HG03159 (cell line): Measurements from ENCODE around the gene IGF2R.
A peak's percentile ranks its signal among the peaks of the same experiment; 100 is the strongest.

Experiments used
- ATAC-seq: cut with Tn5 transposase; IDR thresholded peaks from one replicate; pipeline ENCODE4 v1.9.1; 2021; ENCODE audit warnings: mild to moderate bottlenecking, moderate library complexity; ENCODE audit not compliant: unreplicated experiment

Gene IGF2R

GRCh38 chr6:159973406-159973805 is 4.5 kb downstream of the IGF2R start:
- ATAC-seq, result no peak

- peak; percentile 43 for ATAC-seq
Observed at GRCh38 chr6:159973951-159974350, 5.1 kb downstream of the IGF2R start.

- ATAC-seq, result no peak
Observed at GRCh38 chr6:159974932-159975331, 6.0 kb downstream of the IGF2R start.

GRCh38 chr6:159976686-159977254 is 7.9 kb downstream of the IGF2R start:
- no peak for ATAC-seq

- no peak for ATAC-seq
Observed at GRCh38 chr6:159977255-159977903, 8.5 kb downstream of the IGF2R start.

GRCh38 chr6:159977904-159978268 is 9.0 kb downstream of the IGF2R start:
- ATAC-seq, result no peak

GRCh38 chr6:159978291-159979135 is 9.6 kb downstream of the IGF2R start:
- ATAC-seq, result peak; percentile 3

- peak; percentile 58 for ATAC-seq
Observed at GRCh38 chr6:159979136-159979874, 10.4 kb downstream of the IGF2R start.

- ATAC-seq, result no peak
Observed at GRCh38 chr6:159980474-159980873, 11.6 kb downstream of the IGF2R start.

- ATAC-seq, result no peak
Observed at GRCh38 chr6:159981071-159981402, 12.2 kb downstream of the IGF2R start.

- ATAC-seq, result peak; percentile 68
Observed at GRCh38 chr6:159981403-159982245, 12.7 kb downstream of the IGF2R start.

GRCh38 chr6:159982731-159983506 is 14.0 kb downstream of the IGF2R start:
- ATAC-seq, result peak; percentile 24

GRCh38 chr6:159983641-159984080 is 14.8 kb downstream of the IGF2R start:
- ATAC-seq, result no peak

GRCh38 chr6:159984268-159984786 is 15.4 kb downstream of the IGF2R start:
- ATAC-seq, result no peak

GRCh38 chr6:159985296-159985945 is 16.5 kb downstream of the IGF2R start:
- no peak for ATAC-seq

GRCh38 chr6:159988983-159989454 is 20.1 kb downstream of the IGF2R start:
- ATAC-seq, result no peak

GRCh38 chr6:159989492-159990480 is 20.9 kb downstream of the IGF2R start:
- ATAC-seq, result peak; percentile 93

GRCh38 chr6:159992366-159992765 is 23.5 kb downstream of the IGF2R start:
- no peak for ATAC-seq
